ENCODE results near the gene LIMS1. TPM values are rescaled to one million over a fixed set of nuclear protein-coding genes. Genes with fewer than 3 reads are reported as not detected.
"Not testable (repeated sequence)": the region's sequence is repeated elsewhere in the genome, so short reads cannot be mapped to it uniquely, and the experiment has no call there.

The LIMS1 gene
- total RNA-seq, 8 experiments from 2014 or later, result 8.5 to 38.3 (median 20.7) TPM

DNA sequence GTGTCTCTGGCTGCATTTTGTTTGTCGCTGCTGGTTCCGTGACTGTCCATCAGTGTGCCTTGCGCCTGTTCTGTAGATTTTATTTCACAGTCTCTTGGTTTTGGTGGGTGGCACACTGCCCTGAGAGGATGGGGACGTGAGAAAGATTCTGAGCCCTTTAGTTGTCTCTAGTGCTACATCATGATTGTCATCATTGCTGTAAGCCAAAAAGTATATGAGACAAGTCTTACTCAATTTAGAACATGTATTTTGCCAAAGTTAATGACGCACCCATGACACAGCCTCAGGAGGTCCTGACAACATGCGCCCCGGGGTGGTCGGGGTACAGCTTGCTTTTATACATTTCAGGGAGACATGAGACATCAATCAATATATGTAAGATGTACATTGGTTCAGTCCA, 119.2 kb downstream of the LIMS1 start:
- no CpG with 5 or more reads among the region's 8 CpGs for WGBS, 10 experiments
- ATAC-seq (replicated peaks in 6 of 8); in situ Hi-C loops (cut with MboI; ENCODE audit: low pct_unique_long_range_greater_than_20kb in 2 of 9, low sequenced_read_pairs in 9 of 9, unreplicated experiment in 9 of 9); H3K4me1 ChIP-seq (replicated peaks in 1 of 2); H3K4me3 ChIP-seq; H3K27ac ChIP-seq: not testable (repeated sequence)

- ATAC-seq (replicated peaks in 6 of 8); in situ Hi-C loops (cut with MboI; ENCODE audit: low pct_unique_long_range_greater_than_20kb in 2 of 9, low sequenced_read_pairs in 9 of 9, unreplicated experiment in 9 of 9); H3K4me3 ChIP-seq; H3K4me1 ChIP-seq (replicated peaks in 1 of 2); H3K27ac ChIP-seq: not testable (repeated sequence)
- WGBS, 10 experiments, result no CpG with 5 or more reads among the region's 6 CpGs
Observed at GRCh38 chr2:108653849-108654248, 119.6 kb downstream of the LIMS1 start.

- H3K4me1 ChIP-seq (replicated peaks in 1 of 2); H3K27ac ChIP-seq; in situ Hi-C loops (cut with MboI; ENCODE audit: low pct_unique_long_range_greater_than_20kb in 2 of 9, low sequenced_read_pairs in 9 of 9, unreplicated experiment in 9 of 9); H3K4me3 ChIP-seq: not testable (repeated sequence)
- no CpG with 5 or more reads among the region's 13 CpGs for WGBS, 10 experiments
- ATAC-seq (replicated peaks in 6 of 8), result peak; percentile 62 to 96 (median 95)
Observed at GRCh38 chr2:108654521-108655125, 120.4 kb downstream of the LIMS1 start.

DNA sequence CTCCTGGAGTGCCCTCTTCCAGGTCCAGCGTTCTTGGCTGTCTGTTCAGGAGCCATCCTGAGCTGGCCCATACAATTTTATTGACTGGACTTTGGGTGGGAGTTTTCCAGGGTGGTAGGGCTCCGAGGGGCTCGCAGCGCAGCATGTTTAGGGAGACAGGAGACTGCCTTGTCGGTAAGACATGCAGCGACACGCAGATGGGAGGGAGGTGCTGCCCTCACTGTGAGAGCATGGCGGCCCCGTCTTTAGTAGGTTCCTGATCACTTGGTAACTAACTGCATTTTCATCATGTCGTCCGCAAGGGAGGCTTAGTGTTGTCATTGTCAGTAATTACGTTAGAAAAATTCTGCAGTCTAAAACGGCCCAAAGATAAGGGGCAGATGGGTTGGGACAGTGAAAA, 121.0 kb downstream of the LIMS1 start:
- WGBS, 10 experiments, result no CpG with 5 or more reads among the region's 13 CpGs

GRCh38 chr2:108656282-108656681, 122.0 kb downstream of the LIMS1 start:
- in situ Hi-C loops (cut with MboI; ENCODE audit: low pct_unique_long_range_greater_than_20kb in 2 of 9, low sequenced_read_pairs in 9 of 9, unreplicated experiment in 9 of 9); ATAC-seq (replicated peaks in 6 of 8); H3K27ac ChIP-seq; H3K4me3 ChIP-seq; H3K4me1 ChIP-seq (replicated peaks in 1 of 2): not testable (repeated sequence)

More for the DNA sequence above, 121.0 kb downstream of the LIMS1 start:
- in situ Hi-C loops (cut with MboI; ENCODE audit: low pct_unique_long_range_greater_than_20kb in 2 of 9, low sequenced_read_pairs in 9 of 9, unreplicated experiment in 9 of 9); H3K27ac ChIP-seq; H3K4me3 ChIP-seq; H3K4me1 ChIP-seq (replicated peaks in 1 of 2): not testable (repeated sequence)
- peak in 4 of 8 experiments; percentile 2 to 27 (median 10) for ATAC-seq (replicated peaks in 6 of 8)

DNA sequence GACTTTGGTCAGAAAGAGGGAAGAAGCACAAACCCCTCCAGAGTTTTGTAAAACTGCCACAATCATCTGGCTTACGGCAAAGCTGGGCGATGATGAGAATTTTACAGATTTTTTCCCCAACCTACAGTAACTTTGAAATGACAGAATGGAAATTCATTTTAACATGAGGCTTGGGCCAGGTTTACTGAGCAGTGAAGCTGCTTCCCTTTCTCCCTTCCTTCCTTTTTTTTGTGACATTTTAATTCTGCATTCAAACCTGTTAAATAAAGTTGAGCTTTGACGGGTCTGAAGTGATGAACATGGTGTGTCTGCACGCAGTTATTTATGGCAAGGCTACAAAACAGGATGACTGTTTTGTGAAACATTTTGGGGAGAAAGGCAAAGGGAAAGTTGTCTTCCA, 123.2 kb downstream of the LIMS1 start:
- ATAC-seq (replicated peaks in 6 of 8), result not testable (repeated sequence)
- WGBS, 10 experiments, result 90% methylated on average over 2 of the region's 4 CpGs; no CpG with 5 or more reads in 8 of the 10 experiments

GRCh38 chr2:108658553-108658952, 124.3 kb downstream of the LIMS1 start:
- in situ Hi-C loops (cut with MboI; ENCODE audit: low pct_unique_long_range_greater_than_20kb in 2 of 9, low sequenced_read_pairs in 9 of 9, unreplicated experiment in 9 of 9); H3K4me3 ChIP-seq; H3K4me1 ChIP-seq (replicated peaks in 1 of 2); ATAC-seq (replicated peaks in 6 of 8); H3K27ac ChIP-seq: not testable (repeated sequence)
- WGBS, 10 experiments, result no CpG with 5 or more reads among the region's 7 CpGs

More for the DNA sequence above, 123.2 kb downstream of the LIMS1 start:
- H3K4me3 ChIP-seq; in situ Hi-C loops (cut with MboI; ENCODE audit: low pct_unique_long_range_greater_than_20kb in 2 of 9, low sequenced_read_pairs in 9 of 9, unreplicated experiment in 9 of 9); H3K27ac ChIP-seq; H3K4me1 ChIP-seq (replicated peaks in 1 of 2): not testable (repeated sequence)

GRCh38 chr2:108661493-108661892, 127.2 kb downstream of the LIMS1 start:
- in situ Hi-C loops (cut with MboI; ENCODE audit: low pct_unique_long_range_greater_than_20kb in 2 of 9, low sequenced_read_pairs in 9 of 9, unreplicated experiment in 9 of 9); H3K4me1 ChIP-seq (replicated peaks in 1 of 2); H3K27ac ChIP-seq; ATAC-seq (replicated peaks in 6 of 8); H3K4me3 ChIP-seq: not testable (repeated sequence)
- 67 to 80% methylated on average over 1 of the region's 4 CpGs; no CpG with 5 or more reads in 8 of the 10 experiments for WGBS, 10 experiments

DNA sequence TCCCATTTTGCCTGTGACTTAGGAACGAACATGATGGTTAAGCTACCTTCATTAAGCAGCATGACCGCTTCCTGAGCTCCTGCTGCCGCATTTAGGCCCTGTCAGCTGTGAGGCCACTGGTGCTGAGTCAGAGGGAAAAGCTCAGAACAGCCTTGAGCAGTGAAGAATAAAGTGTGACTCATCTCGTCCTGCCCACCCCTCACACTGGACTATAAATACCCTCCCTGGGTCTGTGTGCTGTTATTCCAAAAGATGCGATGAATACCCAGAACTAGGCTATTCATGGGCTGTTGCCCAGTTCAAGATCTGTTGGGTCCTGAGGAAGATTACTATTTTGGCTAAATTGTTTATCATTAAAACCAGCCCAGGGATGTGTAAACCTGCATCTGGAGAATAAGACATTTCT, 127.9 kb downstream of the LIMS1 start:
- ATAC-seq (replicated peaks in 6 of 8), result peak; percentile 97 to 100 (median 100)
- H3K4me1 ChIP-seq (replicated peaks in 1 of 2); H3K4me3 ChIP-seq; in situ Hi-C loops (cut with MboI; ENCODE audit: low pct_unique_long_range_greater_than_20kb in 2 of 9, low sequenced_read_pairs in 9 of 9, unreplicated experiment in 9 of 9): not testable (repeated sequence)
- H3K27ac ChIP-seq, result peak overlapping the region in 1 of 2 donors; percentile 68
- 8 to 45% (median 20%) methylated on average over 1 to 2 of the region's 5 CpGs; no CpG with 5 or more reads in 7 of the 10 experiments for WGBS, 10 experiments

DNA sequence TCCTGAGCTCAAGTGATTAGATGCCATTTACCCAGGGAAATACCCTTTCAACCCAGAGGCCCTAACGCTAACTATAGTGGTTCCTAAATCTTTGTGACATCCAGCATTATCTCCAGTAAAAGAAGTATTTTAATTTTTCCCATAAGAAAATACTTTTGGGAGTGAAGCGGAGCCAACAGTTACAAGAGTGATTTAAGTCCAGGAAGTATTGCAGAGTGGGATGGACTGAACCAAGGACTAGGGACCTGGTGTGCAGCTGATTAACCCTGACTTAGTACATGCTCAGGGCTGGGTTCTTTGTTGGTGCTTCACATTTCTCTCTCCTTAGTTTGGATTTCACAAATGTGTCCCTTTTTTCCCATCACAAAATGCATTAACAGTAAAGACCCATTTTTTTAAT, 129.1 kb downstream of the LIMS1 start:
- H3K4me1 ChIP-seq (replicated peaks in 1 of 2); H3K27ac ChIP-seq; H3K4me3 ChIP-seq; ATAC-seq (replicated peaks in 6 of 8); in situ Hi-C loops (cut with MboI; ENCODE audit: low pct_unique_long_range_greater_than_20kb in 2 of 9, low sequenced_read_pairs in 9 of 9, unreplicated experiment in 9 of 9): not testable (repeated sequence)
- WGBS, 10 experiments, result 88 to 100% (median 100%) methylated on average over 1 of the region's 2 CpGs; no CpG with 5 or more reads in 4 of the 10 experiments

GRCh38 chr2:108664089-108664488, 129.8 kb downstream of the LIMS1 start:
- H3K4me3 ChIP-seq; in situ Hi-C loops (cut with MboI; ENCODE audit: low pct_unique_long_range_greater_than_20kb in 2 of 9, low sequenced_read_pairs in 9 of 9, unreplicated experiment in 9 of 9); ATAC-seq (replicated peaks in 6 of 8); H3K4me1 ChIP-seq (replicated peaks in 1 of 2); H3K27ac ChIP-seq: not testable (repeated sequence)
- WGBS, 10 experiments, result 92 to 100% (median 100%) methylated on average over 1 to 3 of the region's 3 CpGs; no CpG with 5 or more reads in 4 of the 10 experiments

- H3K4me3 ChIP-seq; ATAC-seq (replicated peaks in 6 of 8); in situ Hi-C loops (cut with MboI; ENCODE audit: low pct_unique_long_range_greater_than_20kb in 2 of 9, low sequenced_read_pairs in 9 of 9, unreplicated experiment in 9 of 9); H3K4me1 ChIP-seq (replicated peaks in 1 of 2); H3K27ac ChIP-seq: not testable (repeated sequence)
- 43% methylated on average over 1 of the region's 1 CpG; no CpG with 5 or more reads in 9 of the 10 experiments for WGBS, 10 experiments
Observed at GRCh38 chr2:108664979-108665378, 130.7 kb downstream of the LIMS1 start.

GRCh38 chr2:108665975-108666374, 131.7 kb downstream of the LIMS1 start:
- ATAC-seq (replicated peaks in 6 of 8); in situ Hi-C loops (cut with MboI; ENCODE audit: low pct_unique_long_range_greater_than_20kb in 2 of 9, low sequenced_read_pairs in 9 of 9, unreplicated experiment in 9 of 9); H3K27ac ChIP-seq; H3K4me3 ChIP-seq; H3K4me1 ChIP-seq (replicated peaks in 1 of 2): not testable (repeated sequence)
- WGBS, 10 experiments, result no CpG with 5 or more reads among the region's 4 CpGs

DNA sequence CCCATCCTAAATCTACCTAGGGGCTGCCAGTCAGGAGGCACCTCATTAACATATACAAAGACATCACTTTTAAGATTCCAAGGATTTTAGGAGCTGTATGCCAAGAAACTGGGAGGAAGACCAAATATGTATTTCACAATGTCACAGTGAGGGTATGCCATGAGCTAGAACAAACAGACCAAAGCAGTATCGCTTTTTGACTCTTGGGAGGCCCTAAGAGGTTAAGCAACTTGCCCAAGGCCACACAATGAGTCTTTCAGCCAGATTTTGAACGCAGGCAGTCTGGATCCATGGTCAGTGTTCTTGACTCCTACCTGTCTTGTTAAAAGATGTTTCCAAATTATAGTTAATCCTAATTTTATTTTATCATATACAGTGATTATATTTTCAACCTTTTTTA, 132.9 kb downstream of the LIMS1 start:
- WGBS, 10 experiments, result 75 to 100% (median 92%) methylated on average over 1 to 2 of the region's 2 CpGs; no CpG with 5 or more reads in 6 of the 10 experiments
- H3K4me3 ChIP-seq; ATAC-seq (replicated peaks in 6 of 8); H3K4me1 ChIP-seq (replicated peaks in 1 of 2); in situ Hi-C loops (cut with MboI; ENCODE audit: low pct_unique_long_range_greater_than_20kb in 2 of 9, low sequenced_read_pairs in 9 of 9, unreplicated experiment in 9 of 9); H3K27ac ChIP-seq: not testable (repeated sequence)
